Non-pigmented ciliary epithelial cell (primary cell): ENCODE data around the gene SEMA3A.

Source experiments
- DNase-seq: peaks from one replicate; pipeline ENCODE4 v3.0.0-alpha.2; 2010; ENCODE audit warnings: low read depth

Gene SEMA3A

DNA sequence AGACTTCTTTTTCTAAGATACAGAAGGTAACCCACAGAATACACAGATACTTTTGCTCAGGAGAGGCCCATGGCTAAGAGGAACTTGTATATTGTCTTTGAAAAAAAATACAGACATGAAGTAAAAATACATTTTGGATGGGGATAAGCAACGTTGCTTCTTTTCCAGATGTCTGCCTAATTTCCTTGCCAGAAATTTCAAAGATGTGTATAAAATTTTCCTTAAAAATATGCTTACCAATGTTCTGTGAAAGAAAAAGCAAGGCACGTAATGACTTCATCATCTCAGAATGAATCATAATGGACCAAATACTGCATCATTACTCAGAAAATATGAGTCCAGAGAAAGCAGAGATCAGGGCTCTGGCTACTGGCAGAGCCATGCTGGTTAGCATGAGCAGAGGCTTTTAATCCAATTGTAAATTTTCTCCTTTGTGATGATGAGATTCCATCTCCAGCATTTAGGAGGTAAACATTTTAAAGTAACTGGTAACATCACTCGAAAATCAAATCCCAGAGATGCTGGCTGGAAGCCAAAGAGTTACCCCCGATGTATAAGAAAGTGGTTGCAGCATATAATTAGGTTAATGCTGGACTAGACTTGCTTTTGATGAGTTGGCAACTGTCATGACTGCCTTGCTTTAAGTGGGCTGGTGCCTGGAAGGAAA is 272.5 kb downstream of the SEMA3A start:
- DNase-seq = peak; percentile 4

- DNase-seq = no peak
Observed at GRCh38 chr7:83921271-83921940, 273.2 kb downstream of the SEMA3A start.

GRCh38 chr7:83918142-83918541 is 276.4 kb downstream of the SEMA3A start:
- DNase-seq = no peak

DNA sequence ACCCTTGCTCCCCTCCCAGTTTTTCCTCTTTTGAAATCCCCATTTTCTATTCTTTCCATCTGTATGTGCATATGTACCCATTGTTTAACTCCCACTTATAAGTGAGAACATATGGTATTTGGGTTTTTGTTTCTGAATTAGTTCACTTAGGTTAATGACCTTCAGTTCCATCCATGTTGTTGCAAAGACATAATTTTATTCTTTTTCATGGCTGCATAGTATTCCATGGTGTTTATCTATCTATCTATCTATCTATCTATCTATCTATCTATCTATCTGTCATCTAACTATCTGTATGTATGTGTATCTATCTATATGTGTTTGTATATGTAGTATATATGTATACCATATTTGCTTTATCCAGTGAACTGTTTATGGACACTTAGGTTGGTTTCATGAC is 281.4 kb downstream of the SEMA3A start:
- no peak for DNase-seq

DNA sequence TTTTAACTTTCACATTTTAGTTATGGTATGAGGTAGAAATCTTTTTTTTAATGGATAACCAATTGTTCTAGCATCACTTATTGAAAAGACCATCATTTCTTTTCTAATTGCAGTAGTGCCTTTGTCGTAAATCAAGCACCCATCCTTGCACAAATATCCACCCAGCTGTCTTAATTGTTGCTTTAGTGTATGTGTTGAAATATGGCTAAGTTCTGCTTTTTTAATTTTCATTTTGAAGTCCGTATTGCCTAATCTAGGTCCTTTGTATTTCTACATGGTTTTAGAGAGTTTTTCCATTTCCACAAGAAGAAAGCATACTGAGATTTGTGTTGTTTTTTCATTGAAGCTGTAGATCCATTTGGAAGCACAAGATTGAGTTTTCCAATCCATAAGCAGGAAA is 286.1 kb downstream of the SEMA3A start:
- no peak for DNase-seq
